Hepatocyte (in vitro differentiated cells): Measurements from ENCODE around the gene ZNF423.

ENCODE experiments used
- CTCF ChIP-seq: fragments of 200-600 bp; sonication (generic); IDR thresholded peaks from 2 replicates; pipeline ENCODE4 v1.5.1; 2016; ENCODE audit warnings: antibody characterized with exemption, mild to moderate bottlenecking; ENCODE audit not compliant: poor library complexity
- EZH2phosphoT487 ChIP-seq: fragments of 200-600 bp; sonication (generic); IDR thresholded peaks from one replicate; pipeline ENCODE4 v1.6.1; 2018; ENCODE audit warnings: antibody characterized with exemption, mild to moderate bottlenecking, low read depth, moderate library complexity; ENCODE audit not compliant: unreplicated experiment, severe bottlenecking

- TF ChIP-seq CTCF (no peak), EZH2phosphoT487 (no peak)
Observed at GRCh38 chr16:49531931-49532840, 323.7 kb downstream of the ZNF423 start.
